D721Med (cell line): Measurements from ENCODE around the gene ZER1.

ENCODE experiments used
- DNase-seq: peaks from one replicate; pipeline ENCODE4 v3.0.0; 2011; ENCODE audit warnings: low spot score; ENCODE audit not compliant: insufficient read length
- FAIRE-seq: peaks from 2 replicates; lab custom pipeline; 2011; peaks lifted over from hg19 to GRCh38; lab: Jason Lieb, UNC
- TF ChIP-seq, protein P1 (sequence below): IDR thresholded peaks from 2 replicates; pipeline ENCODE4 v1.5.1; 2012; ENCODE audit warnings: mild to moderate bottlenecking, control low read depth; ENCODE audit not compliant: insufficient read depth; ENCODE audit errors: missing control alignments

Gene ZER1

DNA sequence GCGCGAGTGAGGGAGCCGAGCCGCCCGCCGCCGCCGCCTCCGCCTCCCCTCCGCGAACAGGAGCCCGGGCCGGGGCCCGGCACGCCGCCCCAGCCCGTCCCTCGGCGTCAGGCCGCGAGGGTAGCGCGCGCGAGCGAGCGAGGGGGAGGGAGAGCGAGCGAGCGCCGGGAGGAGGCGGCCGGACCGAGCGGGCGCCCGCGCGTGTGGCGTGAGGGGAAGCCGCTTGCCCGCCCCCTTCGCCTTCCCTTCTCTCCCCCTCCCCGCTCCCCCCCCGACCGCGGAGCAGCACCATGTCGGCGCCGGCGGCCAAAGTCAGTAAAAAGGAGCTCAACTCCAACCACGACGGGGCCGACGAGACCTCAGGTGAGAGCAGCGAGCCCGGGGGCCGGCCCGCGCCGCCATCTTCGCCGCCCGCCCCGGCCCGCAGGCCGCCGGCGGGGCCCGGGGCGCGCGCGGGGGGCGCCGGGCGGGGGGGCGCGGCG is 82.4 kb downstream of the ZER1 start:
- DNase-seq = no peak
- no peak for FAIRE-seq
- TF ChIP-seq, protein P1, sequence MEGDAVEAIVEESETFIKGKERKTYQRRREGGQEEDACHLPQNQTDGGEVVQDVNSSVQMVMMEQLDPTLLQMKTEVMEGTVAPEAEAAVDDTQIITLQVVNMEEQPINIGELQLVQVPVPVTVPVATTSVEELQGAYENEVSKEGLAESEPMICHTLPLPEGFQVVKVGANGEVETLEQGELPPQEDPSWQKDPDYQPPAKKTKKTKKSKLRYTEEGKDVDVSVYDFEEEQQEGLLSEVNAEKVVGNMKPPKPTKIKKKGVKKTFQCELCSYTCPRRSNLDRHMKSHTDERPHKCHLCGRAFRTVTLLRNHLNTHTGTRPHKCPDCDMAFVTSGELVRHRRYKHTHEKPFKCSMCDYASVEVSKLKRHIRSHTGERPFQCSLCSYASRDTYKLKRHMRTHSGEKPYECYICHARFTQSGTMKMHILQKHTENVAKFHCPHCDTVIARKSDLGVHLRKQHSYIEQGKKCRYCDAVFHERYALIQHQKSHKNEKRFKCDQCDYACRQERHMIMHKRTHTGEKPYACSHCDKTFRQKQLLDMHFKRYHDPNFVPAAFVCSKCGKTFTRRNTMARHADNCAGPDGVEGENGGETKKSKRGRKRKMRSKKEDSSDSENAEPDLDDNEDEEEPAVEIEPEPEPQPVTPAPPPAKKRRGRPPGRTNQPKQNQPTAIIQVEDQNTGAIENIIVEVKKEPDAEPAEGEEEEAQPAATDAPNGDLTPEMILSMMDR = no peak

- no peak for FAIRE-seq
- TF ChIP-seq, protein P1 = no peak
- DNase-seq = peak; percentile 97
These were observed 83.0 kb downstream of the ZER1 start, which contains the start of gene SET for GRCh38 chr9:128688501-128689292. TSS of gene SET (plus strand) at chr9:128689222. CDS start at chr9:128689583, 361 bp downstream.

- no peak for FAIRE-seq
- DNase-seq = no peak
- TF ChIP-seq, protein P1 = no peak
These were observed 84.3 kb downstream of the ZER1 start for GRCh38 chr9:128687453-128687852.

GRCh38 chr9:128685636-128686489 is 85.9 kb downstream of the ZER1 start:
- FAIRE-seq (no peak), DNase-seq (no peak)
- TF ChIP-seq, protein P1 = no peak

- TF ChIP-seq, protein P1 = no peak
- DNase-seq = no peak
- FAIRE-seq = no peak
These were observed 87.2 kb downstream of the ZER1 start for GRCh38 chr9:128684325-128685199.

GRCh38 chr9:128684065-128684324 is 87.7 kb downstream of the ZER1 start:
- no peak for DNase-seq
- no peak for FAIRE-seq
- TF ChIP-seq, protein P1 = no peak
